ENCODE data around the gene MICALL1.

Gene MICALL1

GRCh38 chr22:37990301-37990700 lies 84.2 kb downstream of the MICALL1 start:
- TF ChIP-seq CTCF (IDR thresholded peaks at IDR 0.05; ENCODE audit: low read depth, low read length) = no peak
- DNase-seq (ENCODE audit: extremely low read depth, low read depth) = no peak

- no peak for TF ChIP-seq CTCF (IDR thresholded peaks at IDR 0.05; ENCODE audit: low read depth, low read length)
- no peak for DNase-seq (ENCODE audit: extremely low read depth, low read depth)
Observed at GRCh38 chr22:37990862-37991261, 84.8 kb downstream of the MICALL1 start.

GRCh38 chr22:37991731-37992442 lies 85.8 kb downstream of the MICALL1 start:
- no peak for DNase-seq (ENCODE audit: extremely low read depth, low read depth)
- no peak for TF ChIP-seq CTCF (IDR thresholded peaks at IDR 0.05; ENCODE audit: low read depth, low read length)

All from AG09319 (cell line).